Activated naive CD4-positive, alpha-beta T cell treated with anti-CD3 and anti-CD28 coated beads for 36 hours (primary cell): Measurements from ENCODE around the gene GCNT1. TPM values are rescaled to one million over a fixed set of nuclear protein-coding genes. Genes with fewer than 3 reads are reported as not detected.
A peak's percentile ranks its signal among the peaks of the same experiment; 100 is the strongest.
"Not testable (repeated sequence)": the region's sequence is repeated elsewhere in the genome, so short reads cannot be mapped to it uniquely, and the experiment has no call there.

Source experiments
- CTCF ChIA-PET: fragments of 350-600 bp; sonication (Branson Sonifier 250); formaldehyde crosslinking; loops from one replicate; lab custom pipeline; 2021; ENCODE audit warnings: antibody characterized with exemption; lab: Charles Lee
- DNase-seq: peaks from one replicate; pipeline ENCODE4 v3.0.0-alpha.2; 2020
- H3K27ac Mint-ChIP-seq: one replicate; pipeline ENCODE4 v1.8.0; 2021; ENCODE audit warnings: mild to moderate bottlenecking, mixed read lengths
- H3K27me3 Mint-ChIP-seq: one replicate; pipeline ENCODE4 v1.8.0; 2021; ENCODE audit warnings: low read depth, mixed read lengths
- H3K36me3 Mint-ChIP-seq: one replicate; pipeline ENCODE4 v1.8.0; 2021; ENCODE audit warnings: low read depth, mixed read lengths
- H3K4me1 Mint-ChIP-seq: one replicate; pipeline ENCODE4 v1.8.0; 2021; ENCODE audit warnings: low read depth, mixed read lengths
- H3K4me3 Mint-ChIP-seq: one replicate; pipeline ENCODE4 v1.8.0; 2021; ENCODE audit warnings: mild to moderate bottlenecking, moderate library complexity, mixed read lengths
- H3K9me3 Mint-ChIP-seq: one replicate; pipeline ENCODE4 v1.8.0; 2021; ENCODE audit warnings: mixed read lengths
- intact Hi-C: fragments of 100-400 bp; cut with micrococcal nuclease; formaldehyde crosslinking; loops from one replicate; pipeline ENCODE4 v1.15.1; 2023
- total RNA-seq, 2 experiments: library from RNA; stranded (reverse); gene quantifications; one replicate each; pipeline ENCODE4 v1.2.3, GENCODE V29; 2021

GCNT1 gene
- total RNA-seq, 2 experiments from 2014 or later: 0.48 to 0.54 TPM

GRCh38 chr9:76426807-76427419 is 32.1 kb upstream of the GCNT1 start:
- Mint-ChIP-seq H3K36me3 (no peaks in the 10 kb centered on the region), H3K9me3 (no peaks in the 10 kb centered on the region), H3K27me3 (no peaks in the 10 kb centered on the region), H3K27ac (no peak overlapping the region), H3K4me3 (no peak overlapping the region), H3K4me1 (peaks cover 11% of the 10 kb centered on the region)
- no peak for DNase-seq
- CTCF ChIA-PET: no interaction called here
- intact Hi-C loops: no loop called here

DNA sequence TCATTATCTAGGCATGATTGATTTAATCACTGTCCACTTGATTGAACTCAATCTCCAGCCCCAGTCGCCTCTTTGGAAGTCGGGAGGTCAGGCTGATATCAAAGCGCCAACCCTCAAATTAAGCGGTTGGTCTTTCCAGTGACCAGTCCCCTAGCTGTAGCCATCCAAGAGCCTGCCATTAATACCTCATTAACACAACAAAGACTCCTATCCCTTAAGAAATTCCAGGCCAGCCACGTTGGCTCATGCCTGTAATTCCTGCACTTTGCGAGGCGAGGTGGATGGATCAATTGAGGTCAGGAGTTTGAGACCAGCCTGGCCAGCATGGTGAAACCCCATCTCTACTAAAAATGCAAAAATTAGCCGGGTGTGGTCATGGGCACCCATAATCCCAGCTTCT is 27.4 kb upstream of the GCNT1 start:
- Mint-ChIP-seq H3K27ac (no peak overlapping the region), H3K9me3 (no peaks in the 10 kb centered on the region), H3K4me1 (no peaks in the 10 kb centered on the region), H3K36me3 (no peaks in the 10 kb centered on the region), H3K4me3 (no peak overlapping the region), H3K27me3 (peaks cover 4% of the 10 kb centered on the region)
- CTCF ChIA-PET: no interaction called here
- DNase-seq: no peak
- intact Hi-C loops: no loop called here

DNA sequence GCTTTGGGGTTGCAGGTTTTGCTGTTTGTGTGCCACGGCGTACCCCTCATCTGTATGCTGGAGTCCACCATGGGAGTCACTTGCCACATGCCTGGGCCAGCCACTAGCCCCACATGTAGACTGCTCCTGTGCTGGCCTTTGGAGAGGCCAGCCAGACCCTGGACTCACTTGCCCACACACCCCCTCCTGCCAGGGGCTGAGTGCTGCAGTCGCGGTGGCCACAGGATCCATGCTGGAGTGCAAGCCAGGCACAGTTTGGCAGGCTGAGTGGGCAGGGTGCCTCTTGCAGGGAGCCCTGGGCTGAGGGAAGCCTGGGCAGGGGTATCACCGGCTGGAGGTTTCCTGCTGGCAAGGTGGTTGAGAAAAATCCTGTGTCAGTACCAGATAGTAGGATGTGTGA is 25.6 kb upstream of the GCNT1 start:
- CTCF ChIA-PET: interaction anchor here (0.7 kb wide), 1 partner anchor 129 kb away, joined by 3 read pairs; no protein-coding TSS in a partner anchor
- Mint-ChIP-seq H3K27ac (no peak overlapping the region), H3K4me1 (peaks cover 5% of the 10 kb centered on the region), H3K4me3 (no peak overlapping the region), H3K27me3 (peaks cover 4% of the 10 kb centered on the region), H3K9me3 (no peaks in the 10 kb centered on the region), H3K36me3 (no peaks in the 10 kb centered on the region)
- DNase-seq: no peak
- intact Hi-C loops: no loop called here

DNA sequence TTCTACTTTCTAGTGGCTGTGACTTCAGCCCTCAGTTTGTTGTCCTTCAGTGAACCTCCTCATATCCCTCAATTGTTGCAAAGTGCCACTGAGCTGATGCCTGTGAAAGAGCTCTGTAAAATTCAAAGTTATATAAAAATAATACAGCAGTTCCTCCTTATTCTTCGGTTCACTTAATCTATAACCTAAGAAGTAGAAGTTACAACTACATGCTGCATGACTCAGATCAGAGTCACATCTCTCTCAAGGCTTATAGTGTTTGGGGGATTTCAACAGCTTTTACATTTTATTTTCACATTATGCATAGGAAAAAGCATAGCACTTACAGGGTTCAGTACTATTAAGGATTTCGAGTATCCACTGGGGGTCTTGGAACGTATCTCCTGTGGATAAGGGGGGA is 25.1 kb upstream of the GCNT1 start:
- intact Hi-C loops: no loop called here
- H3K9me3 Mint-ChIP-seq: no peaks in the 10 kb centered on the region
- no peak for DNase-seq
- CTCF ChIA-PET: interaction anchor here (0.7 kb wide), 1 partner anchor 129 kb away, joined by 3 read pairs; no protein-coding TSS in a partner anchor
- H3K4me3 Mint-ChIP-seq: no peak overlapping the region
- peaks cover 8% of the 10 kb centered on the region for H3K4me1 Mint-ChIP-seq
- H3K27ac Mint-ChIP-seq: no peak overlapping the region
- no peaks in the 10 kb centered on the region for H3K36me3 Mint-ChIP-seq
- H3K27me3 Mint-ChIP-seq: peaks cover 4% of the 10 kb centered on the region

- CTCF ChIA-PET, H3K4me3 Mint-ChIP-seq: not testable (repeated sequence)
Observed at GRCh38 chr9:76434897-76435296, 24.1 kb upstream of the GCNT1 start.

GRCh38 chr9:76437017-76437699 is 21.8 kb upstream of the GCNT1 start:
- DNase-seq, H3K27ac Mint-ChIP-seq, CTCF ChIA-PET, H3K4me3 Mint-ChIP-seq, H3K36me3 Mint-ChIP-seq, H3K27me3 Mint-ChIP-seq, H3K9me3 Mint-ChIP-seq: not testable (repeated sequence)
- H3K4me1 Mint-ChIP-seq: peaks cover 24% of the 10 kb centered on the region
- intact Hi-C loops: loop anchor here (5.0 kb wide), 1 partner anchor 1040 kb away; no protein-coding TSS in a partner anchor

More at GRCh38 chr9:76434897-76435296, 24.1 kb upstream of the GCNT1 start:
- H3K27me3 Mint-ChIP-seq, H3K4me1 Mint-ChIP-seq, DNase-seq, H3K27ac Mint-ChIP-seq, H3K36me3 Mint-ChIP-seq, H3K9me3 Mint-ChIP-seq: not testable (repeated sequence)
- intact Hi-C loops: loop anchor here (5.0 kb wide), 1 partner anchor 1042 kb away; no protein-coding TSS in a partner anchor

- CTCF ChIA-PET: interaction anchor here (0.8 to 0.9 kb wide), 2 partner anchors 15 to 19 kb away, joined by 3 read pairs; no protein-coding TSS in a partner anchor
- no peak for DNase-seq
- H3K9me3 Mint-ChIP-seq: peaks cover 2% of the 10 kb centered on the region
- H3K36me3 Mint-ChIP-seq: no peaks in the 10 kb centered on the region
- no peak overlapping the region for H3K4me3 Mint-ChIP-seq
- peaks cover 24% of the 10 kb centered on the region for H3K4me1 Mint-ChIP-seq
- peaks cover 3% of the 10 kb centered on the region for H3K27me3 Mint-ChIP-seq
- intact Hi-C loops: loop anchor here (1.0 to 5.0 kb wide), 5 partner anchors 15 to 1038 kb away; partner anchors contain the start of gene RFK
- H3K27ac Mint-ChIP-seq: peak overlapping the region; percentile 44
Observed at GRCh38 chr9:76438841-76439588, 20.0 kb upstream of the GCNT1 start.

DNA sequence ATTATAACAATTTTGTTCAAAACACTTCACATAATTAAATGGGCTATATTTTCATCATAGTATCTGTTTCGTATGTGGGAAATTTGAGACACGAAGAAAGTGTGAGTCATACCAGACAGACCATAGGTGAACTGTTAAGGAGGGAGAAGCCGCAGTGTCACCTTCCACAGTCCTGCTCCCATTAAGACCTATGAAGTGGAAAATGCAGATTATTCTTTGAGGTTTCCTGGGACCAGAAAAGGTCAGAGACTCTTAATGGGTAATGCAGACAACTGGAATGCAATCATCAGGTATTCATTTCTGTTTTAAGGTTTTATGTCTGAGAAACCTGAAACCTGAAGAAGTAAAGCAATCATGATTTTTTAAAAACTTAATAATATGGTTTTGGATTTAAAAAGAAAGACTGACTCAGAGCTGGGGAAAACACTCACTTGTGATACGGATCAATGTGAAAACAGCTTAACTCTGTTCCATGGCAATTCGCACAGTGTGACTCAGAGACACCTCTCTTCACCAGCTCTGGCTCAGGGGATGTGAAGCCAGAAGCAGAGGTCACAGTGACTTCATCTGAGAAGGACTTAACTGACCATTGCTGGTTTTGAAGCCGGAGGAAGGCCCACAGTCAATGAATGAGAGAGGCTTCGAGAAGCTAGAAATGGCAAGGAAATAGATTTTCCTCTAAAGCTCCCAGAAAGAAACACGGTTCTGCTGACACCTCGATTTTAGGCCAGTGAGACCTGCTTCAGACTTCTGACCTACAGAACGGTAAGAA is 17.2 kb upstream of the GCNT1 start:
- peak overlapping the region; percentile 77 for H3K27ac Mint-ChIP-seq
- CTCF ChIA-PET: interaction anchor here (0.7 to 1.3 kb wide), 5 partner anchors 18 to 260 kb away, joined by 3 to 4 read pairs (median 3); partner anchors contain the start of gene RFK
- DNase-seq: peak; percentile 49
- peaks cover 2% of the 10 kb centered on the region for H3K9me3 Mint-ChIP-seq
- intact Hi-C loops: loop anchor here (2.0 kb wide), 1 partner anchor 17 kb away; the partner anchor contains the start of gene GCNT1
- H3K27me3 Mint-ChIP-seq: peaks cover 8% of the 10 kb centered on the region
- H3K4me3 Mint-ChIP-seq: peak overlapping the region; percentile 28
- H3K36me3 Mint-ChIP-seq: no peaks in the 10 kb centered on the region
- peaks cover 24% of the 10 kb centered on the region for H3K4me1 Mint-ChIP-seq

DNA sequence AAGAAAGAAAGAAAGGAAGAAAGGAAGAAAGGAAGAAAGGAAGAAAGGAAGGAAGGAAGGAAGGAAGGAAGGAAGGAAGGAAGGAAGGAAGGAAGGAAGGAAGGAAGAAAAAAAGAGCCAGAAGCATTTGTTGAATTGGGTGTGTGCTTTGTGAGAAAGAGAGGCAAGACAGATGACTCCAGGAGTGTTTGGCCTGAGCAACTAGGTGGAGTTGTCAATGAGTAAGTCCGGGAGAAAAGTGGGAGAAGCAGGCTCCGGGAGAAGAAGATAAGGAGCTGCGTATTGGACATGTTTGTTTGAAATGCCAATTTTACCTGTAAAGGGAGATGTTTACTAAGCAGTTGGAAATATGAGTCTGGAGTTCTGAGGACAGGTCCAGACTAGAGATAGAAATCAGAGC is 15.1 kb upstream of the GCNT1 start:
- Mint-ChIP-seq H3K4me1 (peaks cover 15% of the 10 kb centered on the region), H3K4me3 (no peak overlapping the region), H3K27me3 (peaks cover 8% of the 10 kb centered on the region), H3K36me3 (no peaks in the 10 kb centered on the region), H3K27ac (no peak overlapping the region), H3K9me3 (peaks cover 2% of the 10 kb centered on the region)
- CTCF ChIA-PET: interaction anchor here (0.8 to 1.2 kb wide), 2 partner anchors 214 to 216 kb away, joined by 3 to 5 read pairs; no protein-coding TSS in a partner anchor
- intact Hi-C loops: no loop called here
- no peak for DNase-seq

- no peak for DNase-seq
- CTCF ChIA-PET: interaction anchor here (0.8 to 1.3 kb wide), 4 partner anchors 12 to 216 kb away, joined by 3 to 5 read pairs (median 4); no protein-coding TSS in a partner anchor
- Mint-ChIP-seq H3K9me3 (peaks cover 2% of the 10 kb centered on the region), H3K27me3 (peaks cover 8% of the 10 kb centered on the region), H3K36me3 (no peaks in the 10 kb centered on the region), H3K4me1 (peaks cover 15% of the 10 kb centered on the region), H3K4me3 (no peak overlapping the region), H3K27ac (no peak overlapping the region)
- intact Hi-C loops: no loop called here
Observed at GRCh38 chr9:76444322-76444929, 14.6 kb upstream of the GCNT1 start.

DNA sequence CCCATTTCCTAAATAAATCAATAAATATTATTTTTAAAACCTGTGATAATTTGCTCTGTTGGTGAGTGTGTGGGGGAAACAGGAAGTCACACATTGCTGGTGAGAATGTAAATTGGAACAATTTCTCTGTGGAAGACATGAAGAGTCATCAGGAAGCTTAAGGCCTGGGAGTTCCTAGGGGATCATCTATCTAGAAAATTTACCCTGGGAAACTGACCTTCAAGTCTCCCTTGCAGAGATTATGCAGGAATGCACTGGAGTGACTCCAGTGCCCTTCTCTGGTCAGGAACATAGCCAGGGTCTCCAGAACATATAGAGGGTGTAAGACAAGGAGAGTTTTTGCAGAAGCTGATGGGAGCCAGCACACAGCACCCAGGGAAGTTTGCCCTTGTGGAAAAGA is 13.0 kb upstream of the GCNT1 start:
- peaks cover 9% of the 10 kb centered on the region for H3K4me1 Mint-ChIP-seq
- H3K27me3 Mint-ChIP-seq: peaks cover 8% of the 10 kb centered on the region
- H3K9me3 Mint-ChIP-seq: peaks cover 2% of the 10 kb centered on the region
- no peaks in the 10 kb centered on the region for H3K36me3 Mint-ChIP-seq
- H3K27ac Mint-ChIP-seq: no peak overlapping the region
- intact Hi-C loops: loop anchor here (2.0 kb wide), 1 partner anchor 51 kb away; the partner anchor contains the start of gene RFK
- no peak overlapping the region for H3K4me3 Mint-ChIP-seq
- CTCF ChIA-PET: interaction anchor here (0.8 to 1.1 kb wide), 3 partner anchors 41 to 258 kb away, joined by 3 read pairs; no protein-coding TSS in a partner anchor
- no peak for DNase-seq
